CD4-positive, alpha-beta T cell (primary cell): ENCODE results near the gene CHST6. TPM values are rescaled to one million over a fixed set of nuclear protein-coding genes. Genes with fewer than 3 reads are reported as not detected.

Experiments used
- ATAC-seq: fragments of 200-7000 bp; cut with Tn5 transposase; one replicate; pipeline ENCODE4 v1.10.0; 2022; ENCODE audit warnings: mild to moderate bottlenecking; ENCODE audit not compliant: poor library complexity
- CTCF ChIA-PET: fragments of 350-600 bp; sonication (Branson Sonifier 250); formaldehyde crosslinking; loops from one replicate; lab custom pipeline; 2021; ENCODE audit warnings: antibody characterized with exemption, inconsistent platforms; lab: Charles Lee
- POLR2A ChIA-PET: fragments of 350-600 bp; sonication (Branson Sonifier 250); formaldehyde crosslinking; loops from one replicate; lab custom pipeline; 2021; ENCODE audit warnings: antibody characterized with exemption, inconsistent platforms; lab: Charles Lee
- DNase-seq, 14 experiments: peaks; one replicate each; pipeline ENCODE4 v3.0.0-alpha.2; 2013 to 2020; ENCODE audit warnings: mixed read lengths in 2 of 14
- H3K27ac ChIP-seq, 2 donors: one replicate each; pipeline versions ENCODE4 v1.5.1 to v1.7.0; 2013; ENCODE audit warnings: low read length in 2 of 2, low read depth in 1 of 2, mild to moderate bottlenecking in 1 of 2
- H3K27me3 ChIP-seq, 2 experiments: 1 replicate in 1 of 2; 2 replicates in 1 of 2; pipeline versions ENCODE4 v1.6.1 to v1.7.0; 2013; ENCODE audit warnings: low read length in 2 of 2, control low read depth in 1 of 2, mild to moderate bottlenecking in 1 of 2, moderate library complexity in 1 of 2; ENCODE audit not compliant: insufficient read depth in 2 of 2, control insufficient read depth in 1 of 2
- H3K36me3 ChIP-seq: one replicate; pipeline ENCODE4 v1.6.1; 2013; ENCODE audit warnings: low read length, control low read depth; ENCODE audit not compliant: insufficient read depth
- H3K4me1 ChIP-seq: one replicate; pipeline ENCODE4 v1.6.1; 2013; ENCODE audit warnings: low read length, control low read depth; ENCODE audit not compliant: insufficient read depth
- H3K4me3 ChIP-seq: one replicate; pipeline ENCODE4 v1.5.1; 2013; ENCODE audit warnings: mild to moderate bottlenecking, low read length, moderate library complexity
- H3K9me3 ChIP-seq, 2 experiments: 1 replicate in 1 of 2; 2 replicates in 1 of 2; pipeline versions ENCODE4 v1.6.1 to v1.7.0; 2013; ENCODE audit warnings: low read length in 2 of 2, mild to moderate bottlenecking in 2 of 2, control low read depth in 1 of 2, moderate library complexity in 1 of 2; ENCODE audit not compliant: control insufficient read depth in 1 of 2, insufficient read depth in 1 of 2
- H3K27ac Mint-ChIP-seq: one replicate; pipeline ENCODE4 v1.8.0; 2020; ENCODE audit warnings: mixed read lengths
- H3K27me3 Mint-ChIP-seq: one replicate; pipeline ENCODE4 v1.8.0; 2021; ENCODE audit warnings: mixed read lengths
- H3K36me3 Mint-ChIP-seq: one replicate; pipeline ENCODE4 v1.8.0; 2021; ENCODE audit warnings: low read depth, mixed read lengths
- H3K4me1 Mint-ChIP-seq: one replicate; pipeline ENCODE4 v1.8.0; 2021; ENCODE audit warnings: low read depth, mixed read lengths
- H3K4me3 Mint-ChIP-seq: one replicate; pipeline ENCODE4 v1.8.0; 2020; ENCODE audit warnings: mild to moderate bottlenecking, mixed read lengths
- H3K9me3 Mint-ChIP-seq: one replicate; pipeline ENCODE4 v1.8.0; 2020; ENCODE audit warnings: mixed read lengths
- CTCF ChIP-seq: fragments of 200-600 bp; IDR thresholded peaks from one replicate; pipeline ENCODE4 v1.8.0; 2022; ENCODE audit warnings: antibody characterized with exemption, mild to moderate bottlenecking
- intact Hi-C, 2 experiments: fragments of 100-400 bp; cut with DNase I in 1 of 2; cut with micrococcal nuclease in 1 of 2; formaldehyde crosslinking; loops; one replicate each; pipeline versions ENCODE4 v1.15.1 to v1.9.0; 2023 to 2025; cut with DNase I, micrococcal nuclease
- total RNA-seq, 174 experiments: library from RNA in 2 of 174; stranded (reverse) in 2 of 174; gene quantifications; one replicate each; pipeline ENCODE4 v1.2.3 and lab custom pipeline; 2021 to 2026

The CHST6 gene
- total RNA-seq, 2 experiments from 2014 or later: not detected

DNA sequence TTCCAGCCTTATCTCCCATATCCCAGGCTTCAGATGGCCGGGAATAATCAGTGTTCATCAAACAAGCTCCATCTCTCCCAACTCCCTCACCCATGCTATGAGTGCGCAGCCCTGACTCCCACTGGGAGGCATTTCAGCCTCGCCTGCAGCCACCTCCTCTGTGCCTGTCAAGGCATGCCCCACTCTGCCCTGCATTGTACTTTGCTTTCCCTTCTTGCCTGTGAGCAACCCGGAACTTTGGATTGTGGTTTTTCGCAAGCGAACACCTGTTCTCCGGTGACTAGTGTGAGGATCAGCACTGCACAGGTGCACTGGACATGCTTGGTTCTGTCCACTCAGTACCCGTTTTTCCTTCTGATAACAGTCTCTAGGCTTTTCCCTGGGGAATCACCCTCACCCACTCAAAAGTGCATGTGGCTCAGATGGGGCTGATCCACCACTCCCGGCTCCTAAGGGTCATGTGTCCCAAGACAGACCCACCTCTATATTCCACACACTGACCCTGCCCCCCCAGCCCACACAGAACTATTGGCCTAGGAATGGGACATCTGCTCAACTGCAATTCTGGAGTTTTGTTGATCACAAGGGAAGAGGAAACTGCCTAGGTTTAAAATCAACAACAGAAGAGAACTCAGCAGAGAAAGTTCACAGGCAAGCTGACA, 9.1 kb downstream of the CHST6 start:
- no peaks in the 10 kb centered on the region for H3K36me3 Mint-ChIP-seq
- H3K27ac ChIP-seq: no peak overlapping the region
- no peak for TF ChIP-seq CTCF

DNA sequence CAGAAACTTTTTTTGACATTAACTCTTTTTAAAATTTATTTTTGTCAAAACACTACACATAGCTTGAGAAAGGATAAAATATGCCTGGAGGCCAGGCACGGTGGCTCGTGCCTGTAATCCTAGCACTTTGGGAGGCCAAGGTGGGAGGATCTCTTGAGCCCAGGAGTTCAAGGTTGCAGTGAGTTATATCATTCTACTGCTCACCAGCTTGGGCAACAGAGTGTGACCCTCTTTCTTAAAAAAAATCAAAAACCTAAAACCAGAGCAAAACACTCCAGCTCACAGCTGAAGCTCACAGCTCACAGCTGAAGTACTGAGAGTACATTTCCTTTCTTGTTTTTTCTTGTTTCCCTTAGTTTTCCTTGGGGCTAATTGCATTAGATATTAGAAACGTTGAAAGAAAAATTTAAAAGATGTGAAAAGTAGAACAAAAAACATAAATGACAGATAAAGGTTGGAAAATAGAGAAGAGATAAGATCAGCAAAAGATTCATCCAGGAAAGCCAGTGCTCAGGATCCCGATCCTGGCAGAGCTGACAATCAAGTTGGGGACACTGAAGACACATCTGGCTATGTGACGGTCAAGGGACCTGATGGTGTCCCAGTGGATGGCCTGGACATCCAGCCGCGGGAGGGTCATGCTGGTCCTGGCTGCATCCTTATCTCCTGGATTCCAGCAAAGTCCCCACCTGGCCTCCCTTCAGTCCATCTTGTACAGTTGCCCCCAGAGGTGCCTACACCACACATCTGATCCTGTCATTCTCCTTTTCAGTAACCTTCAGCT, 9.8 kb downstream of the CHST6 start:
- POLR2A ChIA-PET: no interaction called here
- Histone ChIP-seq H3K36me3 (no peaks in the 10 kb centered on the region), H3K9me3 (no peaks in the 10 kb centered on the region), H3K27ac (no peak overlapping the region), H3K27me3 (no peaks in the 10 kb centered on the region), H3K4me1 (no peaks in the 10 kb centered on the region), H3K4me3 (no peak overlapping the region)
- Mint-ChIP-seq H3K27ac (no peak overlapping the region), H3K9me3 (no peaks in the 10 kb centered on the region), H3K36me3 (no peaks in the 10 kb centered on the region), H3K4me1 (no peaks in the 10 kb centered on the region), H3K27me3 (peaks cover 26% of the 10 kb centered on the region), H3K4me3 (no peak overlapping the region)
- ATAC-seq: no peak
- no peak for DNase-seq
- intact Hi-C loops: no loop called here
- CTCF ChIA-PET: no interaction called here
- no peak for TF ChIP-seq CTCF

More for the DNA sequence above, 9.1 kb downstream of the CHST6 start:
- H3K4me3 ChIP-seq: no peak overlapping the region
- Mint-ChIP-seq H3K9me3 (no peaks in the 10 kb centered on the region), H3K27me3 (peaks cover 26% of the 10 kb centered on the region), H3K4me3 (no peak overlapping the region), H3K4me1 (no peaks in the 10 kb centered on the region), H3K27ac (no peak overlapping the region)
- no peaks in the 10 kb centered on the region for H3K27me3 ChIP-seq
- ChIA-PET POLR2A (no interaction called here), CTCF (no interaction called here)
- H3K4me1 ChIP-seq: no peaks in the 10 kb centered on the region
- DNase-seq (no peak), ATAC-seq (no peak)
- H3K9me3 ChIP-seq: no peaks in the 10 kb centered on the region
- intact Hi-C loops: no loop called here
- H3K36me3 ChIP-seq: no peaks in the 10 kb centered on the region

GRCh38 chr16:75483222-75483621, 12.0 kb downstream of the CHST6 start:
- intact Hi-C loops: no loop called here
- Histone ChIP-seq H3K9me3 (peaks cover 0 to 13% of the 10 kb centered on the region in 2 experiments), H3K27me3 (no peaks in the 10 kb centered on the region), H3K4me3 (no peak overlapping the region), H3K27ac (no peak overlapping the region), H3K36me3 (no peaks in the 10 kb centered on the region), H3K4me1 (no peaks in the 10 kb centered on the region)
- ChIA-PET POLR2A (no interaction called here), CTCF (no interaction called here)
- H3K27me3 Mint-ChIP-seq: peaks cover 24% of the 10 kb centered on the region
- ATAC-seq (no peak), DNase-seq (no peak)
- H3K4me1 Mint-ChIP-seq: no peaks in the 10 kb centered on the region
- no peaks in the 10 kb centered on the region for H3K36me3 Mint-ChIP-seq
- H3K4me3 Mint-ChIP-seq: no peak overlapping the region
- H3K27ac Mint-ChIP-seq: no peak overlapping the region
- no peaks in the 10 kb centered on the region for H3K9me3 Mint-ChIP-seq
- no peak for TF ChIP-seq CTCF
